Upper lobe of left lung (tissue), 6 donors: ENCODE results near the gene SULT1C4. TPM values are rescaled to one million over a fixed set of nuclear protein-coding genes. Genes with fewer than 3 reads are reported as not detected.
"Not testable (repeated sequence)": the region's sequence is repeated elsewhere in the genome, so short reads cannot be mapped to it uniquely, and the experiment has no call there.

Experiments
- ATAC-seq, 2 donors: fragments of 200-7000 bp; cut with Tn5 transposase; one replicate each; pipeline ENCODE4 v1.9.1; 2022; ENCODE audit warnings: mild to moderate bottlenecking in 2 of 2, moderate library complexity in 2 of 2; ENCODE audit not compliant: low FRiP score in 2 of 2
- DNase-seq, 2 donors: peaks; one replicate each; pipeline ENCODE4 v3.0.0-alpha.2; 2019 to 2020
- H3K27ac ChIP-seq, 4 donors: fragments of 200-600 bp; sonication (generic); one replicate each; pipeline ENCODE4 v1.5.1; 2016 to 2019
- H3K27me3 ChIP-seq, 4 donors: fragments of 200-600 bp; sonication (generic); one replicate each; pipeline ENCODE4 v1.5.1; 2017 to 2019
- H3K36me3 ChIP-seq, 4 donors: fragments of 200-600 bp; sonication (generic); one replicate each; pipeline ENCODE4 v1.5.1; 2016 to 2019
- H3K4me1 ChIP-seq, 4 donors: fragments of 200-600 bp; sonication (generic); one replicate each; pipeline ENCODE4 v1.5.1; 2018 to 2019
- H3K4me3 ChIP-seq, 4 donors: fragments of 200-600 bp; sonication (generic); one replicate each; pipeline ENCODE4 v1.5.1; 2017 to 2019; ENCODE audit warnings: mild to moderate bottlenecking in 2 of 4, moderate library complexity in 1 of 4
- H3K9me3 ChIP-seq, 4 donors: fragments of 200-600 bp; sonication (generic); one replicate each; pipeline ENCODE4 v1.5.1; 2018 to 2019
- EP300 ChIP-seq, 4 donors: sonication (generic); formaldehyde crosslinking; IDR thresholded peaks; one replicate each; pipeline ENCODE4 v1.5.1; 2017; ENCODE audit warnings: antibody characterized with exemption in 4 of 4, control low read depth in 2 of 4
- POLR2A ChIP-seq, 4 donors: fragments of 450-650 bp; IDR thresholded peaks; one replicate each; pipeline ENCODE4 v1.5.1; 2016 to 2017; ENCODE audit warnings: antibody characterized with exemption in 4 of 4, mild to moderate bottlenecking in 2 of 4
- POLR2AphosphoS5 ChIP-seq, 2 donors: sonication (generic); formaldehyde crosslinking; IDR thresholded peaks; one replicate each; pipeline ENCODE4 v1.5.1; 2017; ENCODE audit warnings: antibody characterized with exemption in 2 of 2
- WGBS, 2 donors: methylation state at CpG; one replicate each; pipeline ENCODE4 v1.1.5; 2017 to 2018; 5-methylcytosine and 5-hydroxymethylcytosine counted together
- total RNA-seq, 6 donors: library from RNA; depleted of rRNA in 4 of 6; stranded (reverse); fragments of >200 nt in 4 of 6; gene quantifications; one replicate each; pipeline versions ENCODE4 v1.1.0 to v1.2.1, GENCODE V29; 2016 to 2021
- TF ChIP-seq, protein P1 (sequence below), 6 experiments: fragments of 450-650 bp in 4 of 6; fragments of 200-600 bp in 2 of 6; sonication (generic) in 2 of 6; IDR thresholded peaks; one replicate each; pipeline ENCODE4 v1.5.1; 2016 to 2019; ENCODE audit warnings: antibody characterized with exemption in 6 of 6
- donor health status: DM: no; HTN: no; CAD: no; lungs with moderate emphysema.
- donor health status: DM: no; HTN: yes; CAD: no; lungs with severe emphysema.

SULT1C4 gene
- total RNA-seq, 6 donors from 2014 or later = 4.3 to 15.4 (median 9.0) TPM

DNA sequence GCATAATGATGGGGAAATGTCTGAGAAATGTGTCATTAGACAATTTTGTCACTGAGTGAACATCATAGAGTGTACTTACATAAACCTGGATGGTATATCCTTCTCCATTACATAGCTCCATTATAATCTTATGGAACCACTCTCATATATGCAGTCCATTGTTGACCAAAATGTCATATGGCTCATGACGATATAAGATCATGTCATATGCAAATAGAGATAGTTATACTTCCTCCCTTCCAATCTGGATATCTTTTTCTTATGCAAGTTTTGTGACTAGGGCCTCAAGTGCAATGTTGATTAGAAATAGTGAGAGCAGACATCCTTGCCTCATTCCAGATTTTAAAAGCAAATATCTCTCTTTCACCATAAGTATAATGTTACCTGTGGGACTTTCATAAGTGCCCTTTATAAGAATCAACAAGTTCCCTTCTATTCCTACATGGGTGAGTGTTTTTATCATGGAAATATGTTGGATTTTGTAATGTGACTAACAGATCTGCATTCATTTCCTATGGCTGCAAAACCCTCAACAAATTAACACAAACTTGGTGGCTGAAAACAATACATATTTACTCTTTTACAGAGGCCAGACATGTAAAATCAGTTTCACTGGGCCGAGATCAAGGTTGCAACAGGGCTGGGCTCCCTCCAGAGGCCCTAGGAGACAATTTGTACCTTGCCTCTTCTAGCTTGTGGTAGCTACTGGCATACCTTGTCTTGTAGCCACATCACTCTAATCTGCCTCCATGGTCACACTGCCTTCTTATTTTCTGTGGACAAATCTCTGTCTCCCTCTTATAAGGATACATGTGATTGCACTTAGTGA is 21.6 kb upstream of the SULT1C4 start:
- no peak for DNase-seq
- H3K27me3 ChIP-seq = no peaks in the 10 kb centered on the region
- H3K9me3 ChIP-seq = no peaks in the 10 kb centered on the region
- no peak overlapping the region for H3K27ac ChIP-seq
- no peak overlapping the region for H3K4me3 ChIP-seq
- no peaks in the 10 kb centered on the region for H3K36me3 ChIP-seq
- TF ChIP-seq, protein P1, sequence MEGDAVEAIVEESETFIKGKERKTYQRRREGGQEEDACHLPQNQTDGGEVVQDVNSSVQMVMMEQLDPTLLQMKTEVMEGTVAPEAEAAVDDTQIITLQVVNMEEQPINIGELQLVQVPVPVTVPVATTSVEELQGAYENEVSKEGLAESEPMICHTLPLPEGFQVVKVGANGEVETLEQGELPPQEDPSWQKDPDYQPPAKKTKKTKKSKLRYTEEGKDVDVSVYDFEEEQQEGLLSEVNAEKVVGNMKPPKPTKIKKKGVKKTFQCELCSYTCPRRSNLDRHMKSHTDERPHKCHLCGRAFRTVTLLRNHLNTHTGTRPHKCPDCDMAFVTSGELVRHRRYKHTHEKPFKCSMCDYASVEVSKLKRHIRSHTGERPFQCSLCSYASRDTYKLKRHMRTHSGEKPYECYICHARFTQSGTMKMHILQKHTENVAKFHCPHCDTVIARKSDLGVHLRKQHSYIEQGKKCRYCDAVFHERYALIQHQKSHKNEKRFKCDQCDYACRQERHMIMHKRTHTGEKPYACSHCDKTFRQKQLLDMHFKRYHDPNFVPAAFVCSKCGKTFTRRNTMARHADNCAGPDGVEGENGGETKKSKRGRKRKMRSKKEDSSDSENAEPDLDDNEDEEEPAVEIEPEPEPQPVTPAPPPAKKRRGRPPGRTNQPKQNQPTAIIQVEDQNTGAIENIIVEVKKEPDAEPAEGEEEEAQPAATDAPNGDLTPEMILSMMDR (IDR thresholded peaks at IDR 0.05) = no peak
- TF ChIP-seq POLR2AphosphoS5 (IDR thresholded peaks at IDR 0.05) (no peak), POLR2A (IDR thresholded peaks at IDR 0.05) (no peak), EP300 (IDR thresholded peaks at IDR 0.05) (no peak)
- no peak for ATAC-seq
- no peaks in the 10 kb centered on the region for H3K4me1 ChIP-seq
- 50 to 81% methylated on average over 2 of the region's 2 CpGs for WGBS, 2 donors

DNA sequence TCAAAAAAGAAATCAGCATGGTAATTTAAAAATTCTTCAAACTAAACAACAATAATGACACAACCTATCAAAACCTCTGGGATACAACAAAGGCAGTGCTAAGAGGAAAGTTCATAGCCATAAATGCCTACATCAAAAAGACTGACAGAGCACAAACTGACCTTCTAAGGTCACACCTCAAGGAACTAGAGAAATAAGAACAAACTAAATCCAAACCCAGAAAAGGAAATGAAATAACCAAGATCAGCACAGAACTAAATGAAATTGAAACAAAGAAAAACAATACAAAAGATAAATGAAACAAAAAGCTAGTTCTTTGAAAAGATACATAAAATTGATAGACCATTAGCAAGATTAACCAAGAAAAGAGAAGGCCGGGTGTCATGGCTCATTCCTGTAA is 18.4 kb upstream of the SULT1C4 start:
- not testable (repeated sequence) for H3K27ac ChIP-seq, H3K4me3 ChIP-seq, H3K9me3 ChIP-seq, H3K36me3 ChIP-seq, ATAC-seq, H3K4me1 ChIP-seq, H3K27me3 ChIP-seq, DNase-seq
- 87 to 93% methylated on average over 1 of the region's 1 CpG for WGBS, 2 donors

DNA sequence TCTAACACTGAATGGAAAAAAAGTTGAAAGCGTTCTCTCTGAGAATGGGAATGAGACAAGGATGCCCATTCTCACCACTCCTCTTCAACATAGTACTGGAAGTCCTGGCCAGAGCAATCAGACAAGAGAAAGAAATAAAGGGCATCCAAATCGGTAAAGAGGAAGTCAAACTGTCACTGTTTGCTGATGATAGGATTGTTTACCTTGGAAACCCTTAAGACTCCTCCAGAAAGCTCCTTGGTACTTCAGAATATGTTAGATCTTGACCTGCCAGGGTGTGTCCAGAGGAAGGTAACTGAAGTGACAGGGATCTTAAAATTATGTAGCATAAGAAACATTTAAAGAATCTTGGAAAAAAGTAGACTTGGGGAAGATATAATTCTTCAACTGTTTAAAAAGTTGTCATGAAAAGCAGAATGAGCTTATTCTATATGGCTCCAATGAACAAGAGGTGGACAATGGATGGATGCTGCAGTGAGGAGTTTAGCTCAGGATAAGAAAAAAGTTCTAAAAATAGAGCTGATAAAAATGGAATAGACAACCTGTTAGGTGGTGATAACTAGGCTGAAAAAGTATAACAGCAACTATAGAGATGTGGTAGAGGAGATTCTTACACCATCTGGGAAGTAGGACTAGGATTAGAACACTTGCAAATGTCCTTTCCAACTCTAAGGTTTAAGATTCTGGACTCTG is 16.8 kb upstream of the SULT1C4 start:
- Histone ChIP-seq H3K4me3 (no peak overlapping the region), H3K9me3 (no peaks in the 10 kb centered on the region), H3K4me1 (no peaks in the 10 kb centered on the region), H3K27me3 (no peaks in the 10 kb centered on the region), H3K27ac (no peak overlapping the region), H3K36me3 (no peaks in the 10 kb centered on the region)
- ATAC-seq (no peak), DNase-seq (no peak)
- TF ChIP-seq EP300 (IDR thresholded peaks at IDR 0.05) (no peak), POLR2A (IDR thresholded peaks at IDR 0.05) (no peak), POLR2AphosphoS5 (IDR thresholded peaks at IDR 0.05) (no peak)
- TF ChIP-seq, protein P1 (IDR thresholded peaks at IDR 0.05) = no peak
- WGBS, 2 donors = 22 to 51% methylated on average over 2 of the region's 2 CpGs

DNA sequence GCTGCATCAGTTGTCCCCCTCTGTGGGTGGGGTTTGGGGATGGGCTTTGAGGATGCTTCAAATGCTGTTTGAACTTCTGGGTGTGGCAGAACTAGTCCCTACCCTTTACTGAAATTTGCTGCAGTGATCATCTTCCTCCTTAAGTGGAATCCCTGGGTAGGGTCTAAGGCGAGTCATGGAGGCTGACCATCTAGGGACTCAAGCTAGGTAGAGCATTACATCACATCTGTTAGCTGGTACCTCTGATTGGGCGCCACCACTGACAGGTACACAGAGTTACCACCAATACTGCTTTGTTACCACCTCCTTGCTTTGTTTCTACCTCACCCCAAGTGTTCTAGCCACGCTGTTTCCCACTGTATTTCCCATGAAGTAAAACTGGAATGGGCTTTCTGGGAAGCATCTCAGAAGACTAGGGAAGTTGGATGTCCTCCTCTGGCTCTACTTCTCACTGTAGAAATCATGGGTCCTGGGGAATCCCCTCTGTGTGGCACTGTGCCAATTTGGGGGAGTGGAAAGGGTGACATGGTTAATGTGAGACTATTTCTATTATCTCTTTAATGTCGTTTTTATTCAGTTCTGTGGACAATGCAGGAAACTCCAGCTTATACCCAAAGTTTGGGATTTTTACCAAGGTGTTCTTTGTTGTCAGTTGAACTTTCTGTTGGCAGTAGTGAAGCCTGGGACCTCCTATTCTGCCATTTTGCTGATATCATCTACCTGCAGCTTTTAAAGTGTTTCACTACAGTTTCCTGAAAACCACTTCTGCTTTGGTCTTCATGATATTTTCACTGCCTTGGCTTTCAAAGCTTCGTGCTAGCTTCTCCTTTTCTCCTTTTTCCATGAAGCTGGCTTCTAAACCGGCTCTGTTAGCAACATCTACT is 14.5 kb upstream of the SULT1C4 start:
- H3K9me3 ChIP-seq = no peaks in the 10 kb centered on the region
- no peak overlapping the region for H3K27ac ChIP-seq
- H3K27me3 ChIP-seq = no peaks in the 10 kb centered on the region
- ATAC-seq (no peak), DNase-seq (no peak)
- WGBS, 2 donors = 70 to 71% methylated on average over 6 of the region's 6 CpGs
- H3K4me3 ChIP-seq = no peak overlapping the region
- no peaks in the 10 kb centered on the region for H3K36me3 ChIP-seq
- TF ChIP-seq, protein P1 (IDR thresholded peaks at IDR 0.05) = no peak
- TF ChIP-seq EP300 (IDR thresholded peaks at IDR 0.05) = no peak
- no peaks in the 10 kb centered on the region for H3K4me1 ChIP-seq

GRCh38 chr2:108363908-108364225 is 13.9 kb upstream of the SULT1C4 start:
- Histone ChIP-seq H3K27ac (no peak overlapping the region), H3K4me1 (no peaks in the 10 kb centered on the region), H3K27me3 (no peaks in the 10 kb centered on the region), H3K36me3 (no peaks in the 10 kb centered on the region), H3K9me3 (no peaks in the 10 kb centered on the region), H3K4me3 (no peak overlapping the region)
- no peak for DNase-seq
- no peak for TF ChIP-seq POLR2AphosphoS5 (IDR thresholded peaks at IDR 0.05)
- no peak for TF ChIP-seq EP300 (IDR thresholded peaks at IDR 0.05)
- no peak for TF ChIP-seq POLR2A (IDR thresholded peaks at IDR 0.05)
- TF ChIP-seq, protein P1 (IDR thresholded peaks at IDR 0.05) = no peak
- no peak for ATAC-seq
- 59 to 80% methylated on average over 1 of the region's 1 CpG for WGBS, 2 donors
